Neural progenitor cell (in vitro differentiated cells): ENCODE measurements around the gene IFRD2.

ENCODE experiments used
- CTCF ChIP-seq: fragments of 200-600 bp; sonication (generic); IDR thresholded peaks from 2 replicates; pipeline ENCODE4 v1.5.1; 2017; ENCODE audit warnings: antibody characterized with exemption, mild to moderate bottlenecking
- EZH2 ChIP-seq: fragments of 200-600 bp; sonication (generic); IDR thresholded peaks from 2 replicates; pipeline ENCODE4 v1.6.1; 2017; ENCODE audit warnings: antibody characterized with exemption, mild to moderate bottlenecking, moderate library complexity
- EZH2phosphoT487 ChIP-seq: fragments of 200-600 bp; sonication (generic); IDR thresholded peaks from 2 replicates; pipeline ENCODE4 v1.6.1; 2017; ENCODE audit warnings: antibody characterized with exemption

GRCh38 chr3:50337175-50337861 lies 45.1 kb upstream of the IFRD2 start:
- TF ChIP-seq CTCF, result no peak
- no peak for TF ChIP-seq EZH2
- peak; percentile 4 for TF ChIP-seq EZH2phosphoT487
